GM12874 (cell line): ENCODE results near the gene RGL1.

Source experiments
- CTCF ChIP-seq: IDR thresholded peaks from 2 replicates; pipeline ENCODE4 v1.5.1; 2011; ENCODE audit warnings: low read depth, mild to moderate bottlenecking, control low read depth, low read length, moderate library complexity; ENCODE audit not compliant: insufficient read depth

The RGL1 gene

DNA sequence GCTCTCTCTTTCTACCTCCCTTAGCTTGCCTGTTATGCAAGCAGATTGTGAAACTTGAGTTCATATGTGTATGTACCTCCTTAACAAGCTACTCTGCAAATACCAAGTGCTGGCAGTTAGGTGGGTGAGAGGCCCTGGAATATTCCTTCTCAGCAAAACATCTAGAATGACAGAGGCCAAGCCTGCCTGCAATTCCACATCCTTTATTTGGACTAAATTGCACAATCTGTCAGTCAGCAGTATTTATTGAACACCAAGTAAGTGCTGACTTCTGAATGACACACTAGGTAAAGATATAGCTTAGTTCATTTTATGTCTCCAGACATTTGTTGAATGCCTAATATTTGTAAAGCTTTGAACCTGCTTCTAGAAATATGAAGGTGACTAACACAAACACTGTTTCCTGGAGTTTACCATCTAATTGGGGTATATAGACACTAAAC lies 87.5 kb downstream of the RGL1 start:
- TF ChIP-seq CTCF, result no peak

- TF ChIP-seq CTCF, result no peak
Observed at GRCh38 chr1:183893561-183894289, 88.8 kb downstream of the RGL1 start.

DNA sequence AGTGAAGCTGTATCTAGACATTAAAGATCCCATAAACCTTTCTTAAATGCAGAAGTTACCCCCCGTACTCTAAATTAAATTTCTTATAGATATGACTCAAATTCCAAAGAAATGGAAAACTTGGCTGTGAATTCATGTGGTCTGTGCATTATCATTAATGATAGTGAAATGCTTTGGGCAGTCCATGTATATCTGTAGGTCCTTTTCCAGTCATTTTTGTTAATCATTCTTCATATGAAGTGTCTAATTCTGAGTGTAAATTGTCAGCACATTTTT lies 89.3 kb downstream of the RGL1 start:
- no peak for TF ChIP-seq CTCF

DNA sequence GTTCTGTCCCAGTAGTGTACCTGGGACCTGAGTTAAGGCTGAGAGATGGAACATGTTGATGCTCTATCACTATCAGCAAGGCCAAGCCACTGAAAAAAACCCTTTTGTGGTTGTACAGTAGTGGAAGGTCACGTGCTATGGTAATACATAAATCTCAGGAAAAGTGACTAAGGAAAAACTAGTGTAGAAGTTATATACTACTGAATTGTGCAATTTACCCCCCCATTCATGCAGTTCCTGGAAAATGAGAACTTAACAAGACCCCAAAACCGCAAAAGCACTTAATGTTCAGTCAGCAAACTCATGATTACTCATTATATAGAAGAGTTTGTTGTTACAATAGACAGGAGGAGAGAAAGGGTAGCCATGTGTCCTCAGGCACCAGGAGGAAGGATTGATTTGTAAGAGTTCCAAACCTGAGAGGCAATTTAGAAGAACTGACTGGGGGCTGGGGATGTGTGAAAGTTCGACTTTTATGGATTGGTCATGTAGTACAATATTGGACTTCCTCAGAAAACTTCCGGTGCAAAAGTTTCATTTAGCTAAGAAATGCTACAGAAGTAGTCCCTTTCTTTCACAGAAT lies 91.6 kb downstream of the RGL1 start:
- TF ChIP-seq CTCF, result no peak

- no peak for TF ChIP-seq CTCF
Observed at GRCh38 chr1:183898001-183898396, 93.1 kb downstream of the RGL1 start.

DNA sequence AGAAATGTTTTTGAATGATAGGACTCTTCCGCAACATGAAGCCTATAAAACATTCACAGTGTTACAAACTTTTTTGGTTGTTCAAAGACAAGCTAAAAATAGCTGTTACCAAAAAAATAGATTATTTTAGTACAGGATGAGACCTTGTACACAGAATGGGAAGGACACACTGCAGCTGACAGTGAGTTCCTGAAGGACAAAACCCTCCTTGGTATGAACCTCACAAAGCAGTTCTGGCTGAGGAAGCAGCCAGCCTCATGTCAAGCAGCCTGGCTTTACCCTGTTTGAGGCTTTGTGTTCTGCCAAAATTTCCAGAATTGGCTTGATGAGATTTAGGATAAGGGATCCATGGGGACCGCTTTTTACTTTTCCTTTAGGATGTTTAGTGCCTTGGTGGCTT lies 93.7 kb downstream of the RGL1 start:
- no peak for TF ChIP-seq CTCF

- no peak for TF ChIP-seq CTCF
Observed at GRCh38 chr1:183901748-183902330, 96.9 kb downstream of the RGL1 start.
